ENCODE results near the gene IFNL4. TPM values are rescaled to one million over a fixed set of nuclear protein-coding genes. Genes with fewer than 3 reads are reported as not detected.
A peak's percentile ranks its signal among the peaks of the same experiment; 100 is the strongest.
"Not testable (repeated sequence)": the region's sequence is repeated elsewhere in the genome, so short reads cannot be mapped to it uniquely, and the experiment has no call there.

IFNL4 gene
- total RNA-seq, 5 donors from 2014 or later (not counting 1 experiment from before 2014, with no cell fraction given), result not detected

- CTCF ChIA-PET; H3K27ac ChIP-seq (ENCODE audit: low read length); ATAC-seq (replicated peaks in 1 of 4); H3K9me3 ChIP-seq; H3K9me3 Mint-ChIP-seq; POLR2A ChIA-PET; H3K4me1 Mint-ChIP-seq; H3K36me3 Mint-ChIP-seq; H3K4me3 ChIP-seq (ENCODE audit: control insufficient read depth in 1 of 2, extremely low read depth in 1 of 2, low read length in 1 of 2); DNase-seq; H3K4me3 Mint-ChIP-seq; H3K27ac Mint-ChIP-seq; H3K36me3 ChIP-seq (ENCODE audit: control insufficient read depth in 2 of 2, extremely low read depth in 1 of 2, insufficient read depth in 1 of 2, low read length in 1 of 2): not testable (repeated sequence)
- WGBS (ENCODE audit: insufficient coverage), result 65% methylated on average over 6 of the region's 10 CpGs
- H3K27me3 ChIP-seq (replicated peaks in 1 of 2; ENCODE audit: control insufficient read depth in 2 of 2, extremely low read depth in 1 of 2, insufficient read depth in 2 of 2, low read length in 1 of 2), result peaks cover 2 to 25% of the 10 kb centered on the region in 2 experiments
- H3K4me1 ChIP-seq (ENCODE audit: control insufficient read depth in 1 of 2, extremely low read depth in 1 of 2, insufficient read depth in 2 of 2, low read length in 2 of 2), result peaks cover 0 to 11% of the 10 kb centered on the region in 2 experiments
- H3K27me3 Mint-ChIP-seq, result peaks cover 11 to 26% of the 10 kb centered on the region in 2 donors
Measured at GRCh38 chr19:39269369-39269768, 20.7 kb upstream of the IFNL4 start.

- H3K36me3 Mint-ChIP-seq, H3K9me3 ChIP-seq, CTCF ChIA-PET: not testable (repeated sequence)
Measured at GRCh38 chr19:39268531-39269223, 20.0 kb upstream of the IFNL4 start.

GRCh38 chr19:39268085-39268484 is 19.4 kb upstream of the IFNL4 start, which contains the start of gene IFNL2:
Gene IFNL2, plus strand, starts transcription at chr19:39268396. Its CDS starts 173 bp downstream, at chr19:39268569.
- CTCF ChIA-PET, DNase-seq: not testable (repeated sequence)

More at GRCh38 chr19:39268531-39269223, 20.0 kb upstream of the IFNL4 start:
- H3K4me1 Mint-ChIP-seq; H3K4me3 ChIP-seq (ENCODE audit: control insufficient read depth in 1 of 2, extremely low read depth in 1 of 2, low read length in 1 of 2); H3K9me3 Mint-ChIP-seq; H3K4me3 Mint-ChIP-seq; DNase-seq; H3K27ac Mint-ChIP-seq; ATAC-seq (replicated peaks in 1 of 4); H3K27ac ChIP-seq (ENCODE audit: low read length); H3K36me3 ChIP-seq (ENCODE audit: control insufficient read depth in 2 of 2, extremely low read depth in 1 of 2, insufficient read depth in 1 of 2, low read length in 1 of 2); POLR2A ChIA-PET: not testable (repeated sequence)
- H3K4me1 ChIP-seq (ENCODE audit: control insufficient read depth in 1 of 2, extremely low read depth in 1 of 2, insufficient read depth in 2 of 2, low read length in 2 of 2), result peaks cover 0 to 16% of the 10 kb centered on the region in 2 experiments
- 40% methylated on average over 1 of the region's 10 CpGs for WGBS (ENCODE audit: insufficient coverage)
- peaks cover 15 to 32% of the 10 kb centered on the region in 2 donors for H3K27me3 Mint-ChIP-seq
- peaks cover 3 to 32% of the 10 kb centered on the region in 2 experiments for H3K27me3 ChIP-seq (replicated peaks in 1 of 2; ENCODE audit: control insufficient read depth in 2 of 2, extremely low read depth in 1 of 2, insufficient read depth in 2 of 2, low read length in 1 of 2)

GRCh38 chr19:39265321-39265916 is 16.8 kb upstream of the IFNL4 start:
- no peaks in the 10 kb centered on the region for H3K36me3 Mint-ChIP-seq
- no peak overlapping the region for H3K27ac Mint-ChIP-seq
- Histone ChIP-seq H3K4me3 (ENCODE audit: control insufficient read depth in 1 of 2, extremely low read depth in 1 of 2, low read length in 1 of 2) (no peak overlapping the region), H3K27ac (ENCODE audit: low read length) (no peak overlapping the region), H3K9me3 (no peaks in the 10 kb centered on the region), H3K4me1 (ENCODE audit: control insufficient read depth in 1 of 2, extremely low read depth in 1 of 2, insufficient read depth in 2 of 2, low read length in 2 of 2) (peaks cover 0 to 16% of the 10 kb centered on the region in 2 experiments), H3K36me3 (ENCODE audit: control insufficient read depth in 2 of 2, extremely low read depth in 1 of 2, insufficient read depth in 1 of 2, low read length in 1 of 2) (no peaks in the 10 kb centered on the region), H3K27me3 (replicated peaks in 1 of 2; ENCODE audit: control insufficient read depth in 2 of 2, extremely low read depth in 1 of 2, insufficient read depth in 2 of 2, low read length in 1 of 2) (peaks cover 7 to 52% of the 10 kb centered on the region in 2 experiments)
- ATAC-seq (replicated peaks in 1 of 4), result peak in 1 of 4 experiments; percentile 21
- WGBS (ENCODE audit: insufficient coverage), result 54% methylated on average over 37 of the region's 39 CpGs
- CTCF ChIA-PET, result interaction anchor here in 1 of 2 donors (0.6 kb wide), 2 partner anchors 65 to 431 kb away, joined by 3 to 4 read pairs; no protein-coding TSS in a partner anchor
- H3K27me3 Mint-ChIP-seq, result peaks cover 30 to 46% of the 10 kb centered on the region in 2 donors
- POLR2A ChIA-PET, result no interaction called here
- peak in 1 of 35 experiments; percentile 24 for DNase-seq
- peaks cover 8 to 11% (median 8%) of the 10 kb centered on the region in 3 donors for H3K4me1 Mint-ChIP-seq
- peak overlapping the region in 1 of 3 donors; percentile 37 for H3K4me3 Mint-ChIP-seq
- no peaks in the 10 kb centered on the region for H3K9me3 Mint-ChIP-seq

More at GRCh38 chr19:39268085-39268484, 19.4 kb upstream of the IFNL4 start, which contains the start of gene IFNL2:
- peaks cover 4 to 37% of the 10 kb centered on the region in 2 experiments for H3K27me3 ChIP-seq (replicated peaks in 1 of 2; ENCODE audit: control insufficient read depth in 2 of 2, extremely low read depth in 1 of 2, insufficient read depth in 2 of 2, low read length in 1 of 2)
- H3K4me3 ChIP-seq (ENCODE audit: control insufficient read depth in 1 of 2, extremely low read depth in 1 of 2, low read length in 1 of 2); H3K27ac Mint-ChIP-seq; H3K36me3 Mint-ChIP-seq; H3K36me3 ChIP-seq (ENCODE audit: control insufficient read depth in 2 of 2, extremely low read depth in 1 of 2, insufficient read depth in 1 of 2, low read length in 1 of 2); H3K9me3 ChIP-seq; H3K9me3 Mint-ChIP-seq; H3K27ac ChIP-seq (ENCODE audit: low read length); H3K4me3 Mint-ChIP-seq; POLR2A ChIA-PET: not testable (repeated sequence)
- Mint-ChIP-seq H3K27me3 (peaks cover 21 to 38% of the 10 kb centered on the region in 2 donors), H3K4me1 (peaks cover 8 to 11% (median 8%) of the 10 kb centered on the region in 3 donors)
- peaks cover 0 to 16% of the 10 kb centered on the region in 2 experiments for H3K4me1 ChIP-seq (ENCODE audit: control insufficient read depth in 1 of 2, extremely low read depth in 1 of 2, insufficient read depth in 2 of 2, low read length in 2 of 2)
- WGBS (ENCODE audit: insufficient coverage), result no CpG with 5 or more reads among the region's 1 CpG
- ATAC-seq (replicated peaks in 1 of 4), result peak in 2 of 4 experiments; percentile 59 to 62

- peak in 3 of 4 experiments; percentile 19 to 34 (median 23) for ATAC-seq (replicated peaks in 1 of 4)
- H3K27me3 Mint-ChIP-seq, result peaks cover 26 to 48% of the 10 kb centered on the region in 2 donors
- 13% methylated on average over 102 of the region's 102 CpGs for WGBS (ENCODE audit: insufficient coverage)
Measured at GRCh38 chr19:39264306-39265290, 15.9 kb upstream of the IFNL4 start.

GRCh38 chr19:39263912-39264305 is 15.3 kb upstream of the IFNL4 start:
- WGBS (ENCODE audit: insufficient coverage), result 31% methylated on average over 17 of the region's 17 CpGs
- Mint-ChIP-seq H3K27ac (no peak overlapping the region), H3K4me3 (peak overlapping the region in 1 of 3 donors; percentile 59), H3K9me3 (no peaks in the 10 kb centered on the region), H3K36me3 (no peaks in the 10 kb centered on the region), H3K4me1 (peaks cover 8 to 11% (median 8%) of the 10 kb centered on the region in 3 donors), H3K27me3 (peaks cover 26 to 48% of the 10 kb centered on the region in 2 donors)
- ATAC-seq (replicated peaks in 1 of 4), result no peak
- DNase-seq, result no peak
- Histone ChIP-seq H3K36me3 (ENCODE audit: control insufficient read depth in 2 of 2, extremely low read depth in 1 of 2, insufficient read depth in 1 of 2, low read length in 1 of 2) (no peaks in the 10 kb centered on the region), H3K27me3 (replicated peaks in 1 of 2; ENCODE audit: control insufficient read depth in 2 of 2, extremely low read depth in 1 of 2, insufficient read depth in 2 of 2, low read length in 1 of 2) (peaks cover 7 to 48% of the 10 kb centered on the region in 2 experiments), H3K9me3 (no peaks in the 10 kb centered on the region), H3K4me3 (ENCODE audit: control insufficient read depth in 1 of 2, extremely low read depth in 1 of 2, low read length in 1 of 2) (no peak overlapping the region), H3K4me1 (ENCODE audit: control insufficient read depth in 1 of 2, extremely low read depth in 1 of 2, insufficient read depth in 2 of 2, low read length in 2 of 2) (peaks cover 0 to 16% of the 10 kb centered on the region in 2 experiments), H3K27ac (ENCODE audit: low read length) (no peak overlapping the region)
- ChIA-PET CTCF (no interaction called here), POLR2A (no interaction called here)

More at GRCh38 chr19:39264306-39265290, 15.9 kb upstream of the IFNL4 start:
- Histone ChIP-seq H3K4me1 (ENCODE audit: control insufficient read depth in 1 of 2, extremely low read depth in 1 of 2, insufficient read depth in 2 of 2, low read length in 2 of 2) (peaks cover 0 to 16% of the 10 kb centered on the region in 2 experiments), H3K27me3 (replicated peaks in 1 of 2; ENCODE audit: control insufficient read depth in 2 of 2, extremely low read depth in 1 of 2, insufficient read depth in 2 of 2, low read length in 1 of 2) (peaks cover 7 to 51% of the 10 kb centered on the region in 2 experiments), H3K4me3 (ENCODE audit: control insufficient read depth in 1 of 2, extremely low read depth in 1 of 2, low read length in 1 of 2) (no peak overlapping the region), H3K9me3 (no peaks in the 10 kb centered on the region), H3K27ac (ENCODE audit: low read length) (no peak overlapping the region), H3K36me3 (ENCODE audit: control insufficient read depth in 2 of 2, extremely low read depth in 1 of 2, insufficient read depth in 1 of 2, low read length in 1 of 2) (no peaks in the 10 kb centered on the region)
- CTCF ChIA-PET, result no interaction called here
- H3K9me3 Mint-ChIP-seq, result no peaks in the 10 kb centered on the region
- H3K27ac Mint-ChIP-seq, result no peak overlapping the region
- H3K36me3 Mint-ChIP-seq, result no peaks in the 10 kb centered on the region
- H3K4me3 Mint-ChIP-seq, result peak overlapping the region in 1 of 3 donors; percentile 29
- peaks cover 8 to 11% (median 8%) of the 10 kb centered on the region in 3 donors for H3K4me1 Mint-ChIP-seq
- POLR2A ChIA-PET, result no interaction called here
- DNase-seq, result no peak

All from T-cell (primary cell).